NCI-H146 treated with DMSO at 0.1 percent for 48 hours (cell line): ENCODE measurements around the gene PSME4.
"Not testable (repeated sequence)": the region's sequence is repeated elsewhere in the genome, so short reads cannot be mapped to it uniquely, and the experiment has no call there.

Source experiments
- DNase-seq: peaks from one replicate; lab custom pipeline; 2025; ENCODE audit not compliant: unreplicated experiment; lab: John Stamatoyannopoulos, UW

PSME4 gene

DNA sequence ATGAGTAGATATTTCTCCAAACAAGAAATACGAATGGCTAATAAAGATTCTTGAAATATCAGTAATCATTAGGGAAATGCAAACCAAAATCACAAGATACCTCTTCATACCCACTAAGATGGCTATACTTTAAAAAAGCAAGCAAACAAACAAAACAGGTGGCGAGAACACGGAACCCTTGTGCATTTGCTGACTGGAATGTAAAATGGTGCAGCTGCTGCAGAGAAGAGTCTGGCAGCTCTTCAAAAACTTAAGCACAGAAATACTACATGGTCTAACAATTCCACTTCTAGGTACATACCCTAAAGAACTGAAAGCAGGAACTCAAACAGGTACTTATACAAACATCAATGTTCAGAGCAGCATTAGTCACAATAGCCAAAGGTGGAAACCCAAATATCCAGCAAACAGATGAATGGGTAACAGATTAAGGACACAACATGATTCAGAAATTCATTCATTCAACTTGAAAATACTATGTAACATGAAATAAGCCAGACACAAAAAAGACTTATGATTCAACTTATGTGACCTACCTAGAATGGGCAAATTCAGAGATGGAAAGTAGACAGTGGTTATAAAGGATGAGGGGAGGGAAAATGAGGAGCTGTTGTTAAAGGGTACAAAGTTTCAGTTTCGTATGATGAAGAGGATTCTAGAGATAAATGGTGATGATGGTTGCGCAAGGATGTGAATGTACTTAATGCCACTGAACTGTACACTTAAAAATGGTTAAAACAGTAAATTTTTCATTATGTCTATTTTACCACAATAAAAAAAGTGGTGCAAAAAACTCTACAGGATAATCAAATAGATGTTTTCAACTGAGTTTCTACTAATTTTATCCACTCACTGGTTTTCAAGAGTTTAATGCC is 84.2 kb downstream of the PSME4 start:
- no peak for DNase-seq

DNA sequence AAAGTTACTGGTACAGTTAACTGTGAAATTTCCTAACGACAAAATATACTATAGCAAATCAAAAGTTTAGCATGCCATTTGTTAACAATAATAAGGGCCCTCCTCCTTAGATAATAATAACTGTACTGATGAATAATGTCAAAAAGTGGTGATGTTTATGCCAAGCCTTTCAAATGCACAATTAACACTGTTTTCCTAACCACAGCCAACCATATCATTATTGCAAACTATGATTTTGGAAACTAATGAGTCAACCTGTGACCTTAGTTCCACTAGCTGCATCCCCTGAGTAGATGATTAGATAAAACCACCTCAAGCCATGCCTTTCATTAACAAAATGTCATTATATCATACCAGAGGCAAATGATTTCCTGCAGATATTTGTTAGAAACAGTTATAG is 85.9 kb downstream of the PSME4 start:
- no peak for DNase-seq

DNA sequence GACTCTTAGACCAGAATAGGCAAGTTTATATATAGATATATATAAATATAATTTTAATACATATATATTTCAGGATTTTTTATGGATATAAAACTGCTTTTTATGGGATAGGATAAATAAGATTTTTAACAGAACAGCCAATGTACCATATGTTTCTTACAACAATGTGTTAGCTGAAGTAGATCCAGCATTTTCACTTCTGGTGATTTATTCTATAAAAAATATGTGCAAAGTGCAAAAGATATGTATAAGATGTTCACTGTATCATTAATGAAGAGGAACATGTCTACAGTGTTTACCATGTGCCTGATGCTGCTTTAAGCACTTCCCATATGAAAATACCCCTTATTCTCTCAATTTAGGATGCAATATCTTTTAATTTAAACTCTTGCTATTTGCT is 88.8 kb downstream of the PSME4 start:
- no peak for DNase-seq

DNA sequence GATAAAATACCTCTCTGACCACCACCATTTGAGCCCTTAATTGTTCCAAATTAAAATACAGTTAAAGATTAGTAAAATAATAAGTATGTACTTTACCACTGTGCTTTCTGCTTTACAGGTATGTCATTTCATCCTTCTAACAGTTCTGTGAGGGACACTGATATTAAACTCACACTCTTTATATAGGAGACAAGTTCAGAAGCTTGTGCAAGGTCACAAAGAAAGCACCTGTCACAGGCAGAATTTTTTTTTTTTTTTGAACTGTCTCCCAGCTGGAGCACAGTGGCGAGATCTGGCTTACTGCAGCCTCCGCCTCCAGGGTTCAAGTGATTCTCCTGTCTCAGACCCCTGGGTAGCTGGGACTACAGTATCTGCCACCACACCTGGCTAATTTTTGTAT is 89.4 kb downstream of the PSME4 start:
- DNase-seq, result no peak

DNA sequence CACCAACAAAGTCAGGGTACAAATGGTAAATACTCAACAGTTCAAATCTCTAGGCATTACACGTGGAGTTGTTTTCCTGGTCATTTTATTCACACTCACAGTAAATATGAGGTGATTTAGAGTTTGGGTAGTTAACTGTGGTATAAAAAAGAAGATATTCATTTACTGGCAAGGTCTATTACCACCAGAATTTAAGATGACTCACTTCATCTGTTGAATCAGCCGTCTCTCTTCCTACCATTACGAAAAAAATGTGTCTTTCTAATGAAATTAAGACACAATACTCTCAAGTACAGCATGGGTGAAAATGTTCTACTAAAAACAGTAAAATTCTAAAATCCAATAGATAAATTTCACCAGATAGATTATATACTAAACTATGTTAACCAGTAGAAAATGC is 90.0 kb downstream of the PSME4 start:
- no peak for DNase-seq

DNA sequence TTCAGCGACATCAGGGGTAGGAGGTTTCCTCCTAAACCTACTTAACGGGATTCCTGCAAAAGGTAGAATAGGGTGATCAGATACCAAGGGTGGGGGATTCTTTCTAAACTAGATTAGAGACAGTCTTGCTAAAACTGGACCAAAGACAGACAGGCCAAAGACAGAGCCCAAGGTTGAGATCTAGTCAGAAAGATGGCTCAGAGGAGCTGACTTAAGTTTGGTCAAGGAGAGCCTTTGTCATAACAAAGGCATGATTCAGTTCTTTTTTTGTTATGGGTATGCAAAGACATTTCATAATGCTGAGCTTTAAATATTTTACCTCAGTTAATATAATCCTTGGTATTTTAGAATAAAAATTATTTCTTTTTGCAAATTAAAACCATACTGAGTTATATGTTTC is 93.2 kb downstream of the PSME4 start:
- no peak for DNase-seq

DNA sequence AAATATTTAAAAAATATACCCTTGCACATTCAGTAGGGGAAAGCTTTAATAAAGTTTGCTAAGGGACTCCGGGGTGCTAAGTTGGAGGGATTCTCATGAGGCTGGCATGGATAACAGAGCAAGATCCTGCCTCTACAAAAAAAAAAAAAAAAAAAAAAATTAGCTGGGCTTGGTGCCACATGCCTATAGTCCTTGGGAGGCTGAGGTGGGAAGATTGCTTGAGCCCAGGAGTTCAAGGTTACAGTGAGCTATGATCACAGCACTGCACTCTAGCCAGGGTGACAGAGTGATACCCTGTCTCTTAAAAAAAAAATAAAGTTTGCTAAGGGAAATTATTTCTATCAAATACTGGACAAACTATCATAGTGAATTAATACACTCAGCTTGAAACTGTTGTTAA is 93.7 kb downstream of the PSME4 start:
- DNase-seq, result no peak

DNA sequence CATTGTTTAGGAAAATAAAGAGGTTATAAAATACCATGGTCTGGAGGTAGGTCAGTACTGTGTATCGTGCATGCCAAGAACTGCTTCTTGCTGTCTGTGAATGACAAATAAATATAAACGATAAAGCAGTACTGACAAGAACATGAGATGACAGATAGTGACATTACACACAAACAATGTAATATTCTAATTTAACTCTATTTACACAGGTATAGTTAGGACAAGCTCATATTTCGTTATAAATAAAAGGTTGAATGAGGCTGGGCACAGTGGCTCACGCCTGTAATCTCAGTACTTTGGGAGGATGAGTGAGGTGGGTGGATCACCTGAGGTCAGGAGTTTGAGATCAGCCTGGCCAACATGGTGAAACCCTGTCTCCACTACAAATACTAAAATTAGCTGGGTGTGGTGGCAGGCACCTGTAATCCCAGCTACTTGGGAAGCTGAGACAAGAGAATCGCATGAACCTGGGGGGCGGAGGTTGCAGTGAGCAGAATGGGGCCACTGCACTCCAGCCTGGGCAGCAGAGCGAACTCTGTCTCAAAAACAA is 96.3 kb downstream of the PSME4 start:
- no peak for DNase-seq

DNA sequence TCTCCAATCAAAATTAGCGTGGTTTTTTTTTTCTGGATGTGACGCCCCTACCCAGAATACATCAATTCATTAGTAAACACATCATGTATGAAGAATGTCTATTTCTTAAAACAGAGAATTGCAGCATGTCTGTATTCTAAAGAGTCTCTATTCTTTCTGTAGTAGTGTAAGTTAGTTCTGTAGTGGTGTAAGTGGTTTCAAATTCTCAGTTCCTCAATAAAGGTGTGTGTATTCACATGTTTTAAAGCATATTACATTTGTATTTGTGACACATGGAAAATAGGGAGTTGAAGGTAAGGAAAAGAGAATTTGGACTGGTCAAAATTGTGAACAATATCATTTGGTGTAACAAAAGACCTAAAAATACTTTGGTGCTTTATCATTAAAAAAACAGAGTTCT is 103.0 kb downstream of the PSME4 start:
- DNase-seq, result no peak

DNA sequence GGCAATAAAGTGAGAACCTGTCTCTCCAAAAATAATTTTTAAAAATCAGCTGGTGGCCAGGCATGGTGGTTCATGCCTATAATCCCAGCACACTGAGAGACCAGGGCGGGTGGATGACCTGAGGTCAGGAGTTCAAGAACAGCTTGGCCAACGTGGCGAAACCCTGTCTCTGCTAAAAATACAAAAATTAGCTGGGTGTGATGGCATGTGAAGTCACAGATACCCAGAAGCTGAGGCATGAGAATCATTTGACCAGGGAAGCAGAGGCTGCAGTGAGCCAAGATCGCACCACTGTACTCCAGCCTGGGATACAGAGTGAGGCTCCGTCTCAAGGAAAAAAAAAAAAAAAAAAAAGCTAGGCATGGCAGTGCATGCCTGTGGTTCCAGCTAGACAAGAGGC is 103.6 kb downstream of the PSME4 start:
- DNase-seq, result no peak

DNA sequence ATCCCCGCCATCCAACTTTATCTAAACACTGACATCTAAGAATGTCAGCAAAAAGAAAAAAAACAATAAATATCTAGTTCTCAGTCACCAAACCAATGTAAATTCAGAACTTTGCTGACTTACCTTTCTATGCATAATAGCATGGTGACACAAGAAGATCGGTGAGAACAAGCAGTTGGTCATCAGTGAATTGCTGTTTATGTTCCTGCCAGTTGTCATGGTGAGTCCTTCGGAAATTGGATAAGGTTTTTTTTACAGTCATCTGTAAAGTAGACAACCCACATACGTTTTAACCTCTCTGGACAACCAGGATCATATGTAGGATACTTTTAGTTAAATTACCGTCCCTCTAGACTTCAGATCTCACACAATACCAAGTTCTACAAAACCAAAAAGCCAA is 104.8 kb downstream of the PSME4 start:
- no peak for DNase-seq

DNA sequence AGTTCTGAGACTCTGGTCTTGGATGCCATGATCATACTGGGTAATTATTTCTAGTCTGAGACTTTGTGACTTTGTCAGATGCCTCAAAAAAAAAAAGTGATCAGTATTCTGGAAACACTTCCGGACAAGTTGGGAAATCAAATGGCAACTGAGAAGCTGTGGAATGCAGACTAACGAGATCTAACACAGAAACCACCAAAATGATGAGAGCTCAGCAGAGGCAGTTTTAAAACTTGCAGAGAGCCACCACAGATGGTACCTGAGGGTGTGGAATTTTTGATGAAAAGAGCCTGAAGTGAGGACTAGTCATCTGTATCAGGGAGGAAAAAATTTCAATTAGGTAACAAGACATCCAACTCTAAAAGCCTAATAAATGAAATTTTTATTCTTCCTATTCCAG is 105.5 kb downstream of the PSME4 start:
- no peak for DNase-seq

DNA sequence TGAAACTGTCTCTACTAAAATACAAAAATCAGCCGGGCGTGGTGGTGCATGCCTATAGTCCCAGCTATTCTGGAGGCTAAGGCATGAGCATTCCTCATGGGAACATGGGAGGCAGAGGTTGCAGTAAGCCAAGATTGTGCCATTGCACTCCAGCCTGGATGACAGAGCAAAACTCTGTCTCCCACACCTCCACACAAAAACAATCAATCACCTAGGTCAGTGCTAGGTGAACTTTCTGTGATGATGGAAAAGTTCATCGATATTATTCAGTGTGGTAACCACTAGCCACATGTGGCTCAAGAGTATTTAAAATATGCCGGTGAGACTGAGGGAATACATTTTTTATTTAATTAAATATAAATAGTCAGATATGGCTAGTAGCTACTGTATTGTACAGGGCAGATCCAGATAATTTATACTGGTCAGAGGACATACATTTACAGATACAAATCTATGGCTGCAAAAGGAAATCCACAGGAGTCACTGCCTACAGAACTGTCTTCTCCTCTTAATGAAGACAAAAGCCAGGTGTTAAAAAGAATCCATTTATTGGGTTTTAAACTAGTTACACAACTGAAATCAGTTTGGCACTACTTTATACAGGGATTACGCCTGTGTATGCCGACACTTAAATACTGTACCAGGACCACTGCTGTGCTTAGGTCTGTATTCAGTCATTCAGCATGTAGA is 107.1 kb downstream of the PSME4 start:
- no peak for DNase-seq

DNA sequence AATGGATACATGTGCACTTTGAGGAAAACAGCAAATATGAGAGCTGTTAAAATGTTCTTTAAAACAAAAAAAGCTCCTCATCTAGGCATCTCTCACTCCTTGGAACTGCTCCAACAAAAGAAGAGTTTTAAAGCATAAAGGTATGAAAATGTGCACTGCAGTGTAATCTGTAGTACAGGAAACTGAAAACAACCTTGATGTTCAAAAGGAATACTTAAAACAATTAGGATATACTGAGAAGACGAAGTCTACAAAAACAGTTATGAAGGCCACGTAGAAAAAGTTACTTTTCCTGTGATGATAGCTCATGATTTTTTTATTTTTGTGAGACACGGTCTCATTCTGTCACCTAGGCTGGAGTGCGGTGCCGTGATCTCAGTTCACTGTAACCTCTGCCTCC is 109.0 kb downstream of the PSME4 start:
- no peak for DNase-seq

DNA sequence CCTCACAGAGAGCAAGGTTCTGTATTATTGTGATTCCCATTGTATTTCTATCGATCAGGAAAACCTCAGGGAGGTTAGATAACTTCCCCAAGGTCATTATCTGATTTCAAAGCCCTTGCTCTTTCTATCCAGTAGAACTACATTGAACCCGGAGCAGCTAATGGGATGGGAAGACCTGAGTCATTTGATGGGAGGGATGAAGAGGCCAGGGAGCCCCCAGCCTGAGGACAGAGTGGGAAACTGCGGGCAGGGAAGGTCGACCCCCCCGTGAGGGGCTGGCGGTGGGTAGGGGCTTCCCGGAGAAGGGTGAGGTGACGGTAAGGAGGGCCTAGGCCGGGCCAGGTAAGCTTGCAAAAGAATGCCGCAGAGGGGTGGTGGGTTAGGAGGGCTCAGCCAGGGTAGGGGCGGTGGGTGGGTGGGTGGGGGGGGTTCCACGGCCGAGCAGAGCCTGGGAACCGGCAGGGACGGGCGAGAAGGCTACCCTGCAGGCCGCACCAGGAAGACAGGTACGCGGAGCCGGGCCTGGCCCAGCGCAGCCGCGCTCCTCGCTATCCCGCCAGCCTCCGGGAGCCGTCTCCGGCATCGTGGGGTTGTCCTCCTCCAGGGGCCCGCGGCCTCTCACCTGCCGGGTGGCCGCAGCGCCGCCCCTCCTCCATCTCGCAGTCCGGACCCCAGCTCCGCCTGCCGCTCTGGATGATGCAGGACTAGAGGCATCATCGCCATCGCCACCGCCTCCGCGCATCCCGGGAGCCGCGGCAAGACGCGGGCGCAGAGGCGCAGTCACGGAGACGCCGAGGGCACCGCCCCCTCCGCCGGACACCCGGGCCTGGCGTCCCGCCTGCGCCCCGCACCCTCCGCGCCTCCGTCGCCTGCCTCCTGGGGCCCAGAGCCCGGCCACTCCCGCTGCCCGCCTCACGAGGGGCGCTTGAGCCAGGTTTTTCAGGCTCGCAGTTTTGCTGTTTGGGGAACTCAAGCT is 111.3 kb downstream of the PSME4 start, which contains the start of gene GPR75:
TSS of gene GPR75 (minus strand) at position 762 of the 976 bp plus-strand sequence. CDS start 5,211 bp downstream, outside the sequence.
- DNase-seq, result no peak

DNA sequence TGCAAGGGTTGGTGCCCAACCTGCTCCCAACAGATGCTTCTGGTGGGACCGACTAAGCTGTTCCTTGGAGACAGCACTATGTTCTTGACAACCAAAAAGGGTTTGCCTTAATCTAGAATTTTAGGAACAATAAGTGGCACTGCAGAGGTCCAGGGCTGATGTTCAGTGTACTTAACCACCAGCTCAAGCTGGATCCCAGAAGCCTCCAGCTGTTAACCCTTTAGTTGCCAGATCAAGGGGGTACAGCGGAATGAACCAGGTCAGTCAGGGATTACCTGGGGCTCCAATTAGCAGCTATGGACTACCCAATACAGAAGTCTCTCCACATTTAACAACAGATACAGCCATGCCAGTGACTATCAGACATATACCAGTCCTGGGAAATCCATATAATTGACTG is 114.5 kb downstream of the PSME4 start:
- DNase-seq, result no peak

DNA sequence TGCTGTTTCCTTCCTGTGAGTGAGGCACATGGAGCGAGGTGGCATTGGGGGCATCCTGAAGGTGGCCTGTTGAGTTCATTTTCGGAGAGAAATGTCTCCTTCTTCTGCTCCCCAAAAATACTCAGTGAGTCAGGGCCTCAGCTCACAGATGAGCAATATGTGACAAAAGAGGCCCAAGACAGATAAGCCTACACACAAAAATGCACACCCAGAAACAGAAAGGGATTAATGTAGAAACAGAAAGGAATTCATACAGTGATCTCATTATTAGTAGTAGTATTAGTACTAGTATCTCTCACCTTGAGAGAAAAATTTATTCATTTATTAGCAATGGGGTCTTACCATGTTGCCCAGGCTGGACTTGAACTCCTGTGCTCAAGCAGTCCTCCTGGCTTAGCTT is 116.1 kb downstream of the PSME4 start:
- no peak for DNase-seq

DNA sequence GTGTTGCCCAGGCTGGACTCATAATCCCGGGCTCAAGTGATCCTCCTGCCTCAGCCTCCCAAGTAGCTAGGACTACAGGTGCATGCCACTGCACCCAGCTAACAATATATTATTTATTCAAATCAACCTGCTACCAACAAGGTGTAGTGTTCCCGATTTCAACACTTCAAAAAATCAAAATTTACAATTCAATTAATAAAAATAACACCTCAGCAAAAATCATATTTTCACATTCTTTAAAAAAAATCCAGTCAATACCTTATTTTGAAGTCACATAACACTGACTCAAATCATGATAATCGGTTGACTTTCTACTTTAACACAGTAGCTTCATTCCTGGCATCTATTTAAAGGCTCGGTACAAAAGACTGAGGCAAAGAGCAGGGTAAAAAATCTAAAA is 118.3 kb downstream of the PSME4 start:
- DNase-seq, result no peak

DNA sequence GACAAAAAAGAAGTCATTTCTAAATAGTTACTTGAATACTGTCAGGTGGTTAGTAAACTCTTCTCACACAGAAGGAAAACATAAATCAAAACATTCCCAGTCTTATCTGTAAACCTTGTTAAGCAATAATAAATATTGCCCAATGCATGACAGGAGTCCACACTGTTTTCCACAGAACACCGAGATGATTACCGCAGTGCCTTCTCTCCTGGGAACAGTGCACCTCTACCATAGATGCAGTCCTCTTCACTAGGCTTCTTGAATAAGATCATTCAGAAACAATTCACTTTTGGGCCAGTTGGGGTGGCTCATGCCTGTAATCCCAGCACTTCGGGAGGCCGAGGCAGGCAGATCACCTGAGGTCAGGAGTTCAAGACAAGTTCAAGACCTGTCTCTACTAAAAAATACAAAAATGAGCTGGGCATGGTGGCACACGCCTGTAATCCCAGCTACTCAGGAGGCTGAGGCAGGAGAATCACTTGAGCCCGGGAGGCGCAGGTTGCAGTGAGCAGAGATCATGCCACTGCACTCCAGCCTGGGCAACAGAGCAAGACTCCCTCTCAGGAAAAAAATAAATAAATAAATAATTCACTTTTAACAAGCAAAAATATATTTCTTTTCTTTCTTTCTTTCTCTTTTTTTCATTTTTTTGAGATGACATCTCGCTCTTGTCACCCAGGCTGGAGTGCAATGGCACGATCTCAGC is 119.6 kb downstream of the PSME4 start:
- not testable (repeated sequence) for DNase-seq

DNA sequence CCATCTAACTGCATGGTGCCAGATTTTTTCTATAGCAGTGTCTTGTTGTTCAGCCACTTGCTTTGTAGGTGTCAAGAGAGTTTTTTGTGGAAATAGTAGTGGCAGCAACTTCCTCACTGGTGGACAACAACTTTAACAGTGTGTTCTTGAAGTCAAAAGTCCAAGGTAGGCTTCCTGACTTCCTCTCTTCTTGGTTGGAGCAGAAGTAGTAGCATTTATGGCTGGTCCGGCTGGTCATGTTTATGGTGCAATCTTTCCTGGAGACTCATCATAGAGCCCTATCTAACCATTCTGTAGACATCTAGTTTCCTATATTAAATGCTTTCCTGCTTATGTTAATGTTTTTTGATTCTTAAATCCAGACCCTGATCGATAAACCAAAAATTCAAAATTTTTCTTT is 122.7 kb downstream of the PSME4 start:
- DNase-seq, result no peak
